Body of pancreas (tissue), 4 donors: Measurements from ENCODE around the gene CAPN1.

Source experiments
- CTCF ChIP-seq, 7 experiments: fragments of 450-650 bp in 4 of 7; fragments of 200-600 bp in 3 of 7; sonication (generic) in 3 of 7; IDR thresholded peaks; one replicate each; pipeline ENCODE4 v1.5.1; 2016 to 2019; ENCODE audit warnings: antibody characterized with exemption in 7 of 7
- POLR2A ChIP-seq, 3 donors: fragments of 450-650 bp; IDR thresholded peaks; one replicate each; pipeline ENCODE4 v1.6.1; 2016; ENCODE audit warnings: antibody characterized with exemption in 3 of 3, mild to moderate bottlenecking in 2 of 3

- TF ChIP-seq CTCF (IDR thresholded peaks at IDR 0.05) = no peak
- TF ChIP-seq POLR2A (IDR thresholded peaks at IDR 0.05) = no peak
Measured at GRCh38 chr11:65166893-65167292, 14.8 kb upstream of the CAPN1 start.
